Muscle of leg (tissue), 11 donors: ENCODE results near the gene MGLL. TPM values are rescaled to one million over a fixed set of nuclear protein-coding genes. Genes with fewer than 3 reads are reported as not detected.

Source experiments
- DNase-seq: peaks from one replicate; pipeline ENCODE4 v3.0.0; 2013
- H3K27ac ChIP-seq: one replicate; pipeline ENCODE4 v1.5.1; 2013; ENCODE audit warnings: mild to moderate bottlenecking, low read length, control low read depth
- H3K27me3 ChIP-seq: one replicate; pipeline ENCODE4 v1.6.1; 2013; ENCODE audit warnings: low read length; ENCODE audit not compliant: control insufficient read depth, insufficient read depth
- H3K36me3 ChIP-seq: one replicate; pipeline ENCODE4 v1.6.1; 2013; ENCODE audit warnings: low read length; ENCODE audit not compliant: control insufficient read depth, insufficient read depth
- H3K4me1 ChIP-seq: one replicate; pipeline ENCODE4 v1.6.1; 2013; ENCODE audit warnings: low read length; ENCODE audit not compliant: control insufficient read depth, insufficient read depth
- H3K4me3 ChIP-seq: one replicate; pipeline ENCODE4 v1.5.1; 2013; ENCODE audit warnings: low read length, control low read depth
- H3K9me3 ChIP-seq: replicated peaks from 2 replicates; pipeline ENCODE4 v1.6.1; 2013; ENCODE audit warnings: low read depth, low read length; ENCODE audit not compliant: control insufficient read depth
- WGBS: methylation state at CpG from one replicate; pipeline ENCODE4 v1.1.5; 2013; ENCODE audit warnings: missing lambda C conversion rate; ENCODE audit not compliant: insufficient coverage; 5-methylcytosine and 5-hydroxymethylcytosine counted together
- polyA plus RNA-seq, 8 donors: library from polyadenylated mRNA; unstranded; fragments of 120-200 nt; gene quantifications; one replicate each; pipeline versions ENCODE4 v1.2.1 to v1.2.3, GENCODE V29; 2013; ENCODE audit warnings: inconsistent platforms in 1 of 8, low replicate concordance in 1 of 8; ENCODE audit not compliant: insufficient read length in 8 of 8, insufficient read depth in 1 of 8
- total RNA-seq: library from RNA; stranded (reverse); fragments of 120-200 nt; gene quantifications from one replicate; pipeline ENCODE4 v1.2.4, GENCODE V29; 2013

Gene MGLL
- total and polyA plus RNA-seq, 9 donors: 18.1 to 25.7 (median 22.3) TPM

- Histone ChIP-seq H3K27me3 (no peaks in the 10 kb centered on the region), H3K9me3 (no peaks in the 10 kb centered on the region), H3K36me3 (no peaks in the 10 kb centered on the region), H3K4me3 (no peak overlapping the region), H3K27ac (no peak overlapping the region), H3K4me1 (peaks cover 7% of the 10 kb centered on the region)
- DNase-seq: no peak
- WGBS: 84% methylated on average over 8 of the region's 8 CpGs
Measured at GRCh38 chr3:127651516-127652172, 170.7 kb downstream of the MGLL start.

GRCh38 chr3:127650236-127650635, 172.1 kb downstream of the MGLL start:
- Histone ChIP-seq H3K27ac (no peak overlapping the region), H3K4me1 (peaks cover 5% of the 10 kb centered on the region), H3K27me3 (no peaks in the 10 kb centered on the region), H3K36me3 (no peaks in the 10 kb centered on the region), H3K4me3 (no peak overlapping the region), H3K9me3 (no peaks in the 10 kb centered on the region)
- DNase-seq: no peak
- 54% methylated on average over 2 of the region's 4 CpGs for WGBS

DNA sequence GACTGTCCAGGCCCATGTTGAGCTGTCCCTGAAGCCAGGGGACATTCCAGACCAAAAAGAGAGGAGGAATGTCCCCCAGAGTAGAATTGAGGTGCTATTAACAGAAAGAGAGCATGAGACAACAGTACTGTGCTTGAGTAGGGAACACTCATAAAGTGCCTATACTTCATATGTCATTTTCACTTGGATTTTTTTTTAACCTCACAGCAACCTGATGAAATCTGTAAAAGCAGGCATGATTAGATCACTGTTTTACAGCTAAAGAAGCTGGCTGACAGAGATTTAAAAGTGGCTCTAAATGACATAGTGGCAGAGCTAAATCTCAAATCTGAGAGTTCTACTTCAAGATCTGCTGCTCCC, 174.5 kb downstream of the MGLL start:
- DNase-seq: no peak
- H3K27ac ChIP-seq: no peak overlapping the region
- no peak overlapping the region for H3K4me3 ChIP-seq
- no peaks in the 10 kb centered on the region for H3K27me3 ChIP-seq
- no peaks in the 10 kb centered on the region for H3K9me3 ChIP-seq
- peaks cover 4% of the 10 kb centered on the region for H3K4me1 ChIP-seq
- H3K36me3 ChIP-seq: no peaks in the 10 kb centered on the region

- no peaks in the 10 kb centered on the region for H3K9me3 ChIP-seq
- no peaks in the 10 kb centered on the region for H3K36me3 ChIP-seq
- no peak overlapping the region for H3K4me3 ChIP-seq
- 73% methylated on average over 11 of the region's 13 CpGs for WGBS
- no peak for DNase-seq
- no peaks in the 10 kb centered on the region for H3K27me3 ChIP-seq
- H3K4me1 ChIP-seq: peaks cover 2% of the 10 kb centered on the region
- no peak overlapping the region for H3K27ac ChIP-seq
Measured at GRCh38 chr3:127647166-127647844, 175.0 kb downstream of the MGLL start.

GRCh38 chr3:127646501-127647046, 175.7 kb downstream of the MGLL start:
- Histone ChIP-seq H3K36me3 (no peaks in the 10 kb centered on the region), H3K27ac (no peak overlapping the region), H3K4me1 (no peaks in the 10 kb centered on the region), H3K27me3 (no peaks in the 10 kb centered on the region), H3K4me3 (no peak overlapping the region), H3K9me3 (no peaks in the 10 kb centered on the region)
- no peak for DNase-seq
- WGBS: 85% methylated on average over 9 of the region's 10 CpGs

DNA sequence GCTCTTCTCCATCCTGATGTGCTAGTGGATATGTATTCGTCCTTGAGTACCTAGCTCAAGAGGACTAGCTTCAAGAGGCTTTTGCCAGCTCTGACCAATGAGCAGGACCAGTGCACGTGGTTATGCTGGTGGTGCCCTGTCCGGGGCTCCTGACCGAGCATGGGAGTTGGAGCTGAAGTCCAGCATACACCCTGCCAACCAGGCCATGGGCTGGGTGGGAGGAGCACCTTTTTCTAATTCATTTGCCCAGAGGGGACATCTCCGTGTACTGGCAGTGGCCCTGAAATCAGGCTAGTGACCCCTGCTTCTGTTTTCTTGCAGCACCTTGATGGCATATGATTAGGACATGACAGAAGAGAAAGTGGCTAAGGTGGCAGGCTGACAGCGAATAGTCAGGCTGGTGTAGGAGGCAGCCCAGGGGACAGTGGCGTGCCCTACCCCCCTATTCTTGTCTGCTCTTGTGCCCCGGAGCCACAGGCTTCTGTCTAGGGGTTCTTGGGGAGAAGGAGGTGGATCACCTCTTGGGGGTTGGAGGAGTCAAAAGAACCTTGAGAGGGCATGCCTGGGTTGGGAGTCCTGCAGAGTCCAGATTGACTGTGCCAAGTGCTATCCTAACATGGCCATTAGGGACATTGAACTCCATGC, 176.8 kb downstream of the MGLL start:
- Histone ChIP-seq H3K4me1 (no peaks in the 10 kb centered on the region), H3K9me3 (no peaks in the 10 kb centered on the region), H3K27me3 (no peaks in the 10 kb centered on the region), H3K4me3 (no peak overlapping the region), H3K36me3 (no peaks in the 10 kb centered on the region), H3K27ac (no peak overlapping the region)
- WGBS: 90% methylated on average over 5 of the region's 8 CpGs
- DNase-seq: no peak

- no peak for DNase-seq
- no peak overlapping the region for H3K4me3 ChIP-seq
- H3K9me3 ChIP-seq: no peaks in the 10 kb centered on the region
- H3K27ac ChIP-seq: no peak overlapping the region
- no peaks in the 10 kb centered on the region for H3K4me1 ChIP-seq
- no peaks in the 10 kb centered on the region for H3K36me3 ChIP-seq
- no peaks in the 10 kb centered on the region for H3K27me3 ChIP-seq
- WGBS: 100% methylated on average over 2 of the region's 5 CpGs
Measured at GRCh38 chr3:127644641-127645370, 177.5 kb downstream of the MGLL start.

DNA sequence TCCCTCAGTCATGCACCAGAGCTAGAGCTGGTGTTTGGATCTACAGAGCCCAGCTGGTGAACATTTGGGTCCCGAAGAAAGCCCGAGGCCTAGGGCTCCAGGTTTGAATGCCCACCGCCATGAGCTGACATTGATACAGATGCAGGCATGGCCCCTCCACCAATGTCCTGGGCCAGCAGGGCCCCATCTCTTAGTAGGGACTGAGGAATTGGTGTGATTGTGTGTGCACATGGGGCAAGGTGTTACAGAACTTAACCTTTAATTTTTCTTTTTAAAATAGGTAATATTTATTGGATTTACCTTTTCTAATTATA, 182.3 kb downstream of the MGLL start:
- Histone ChIP-seq H3K9me3 (no peaks in the 10 kb centered on the region), H3K27ac (no peak overlapping the region), H3K36me3 (no peaks in the 10 kb centered on the region), H3K4me1 (no peaks in the 10 kb centered on the region), H3K4me3 (no peak overlapping the region), H3K27me3 (no peaks in the 10 kb centered on the region)
- no peak for DNase-seq
- 100% methylated on average over 2 of the region's 3 CpGs for WGBS

GRCh38 chr3:127639173-127640041, 182.9 kb downstream of the MGLL start:
- DNase-seq: no peak
- Histone ChIP-seq H3K9me3 (no peaks in the 10 kb centered on the region), H3K27ac (no peak overlapping the region), H3K4me1 (no peaks in the 10 kb centered on the region), H3K4me3 (no peak overlapping the region), H3K27me3 (no peaks in the 10 kb centered on the region), H3K36me3 (no peaks in the 10 kb centered on the region)
- WGBS: 87% methylated on average over 3 of the region's 5 CpGs
